IMR-90 (cell line): ENCODE data around the gene TLCD4. TPM values are rescaled to one million over a fixed set of nuclear protein-coding genes. Genes with fewer than 3 reads are reported as not detected.

Experiments used
- ATAC-seq: fragments of 200-7000 bp; cut with Tn5 transposase; 2 replicates; pipeline ENCODE4 v1.9.1; 2020; ENCODE audit warnings: low read depth, mild to moderate bottlenecking, moderate library complexity
- BruUV-seq: library from RNA; stranded (reverse); fragments of 400-500 nt; replicated peaks from 2 replicates; lab custom pipeline; 2021; lab: Mats Ljungman, UMichigan
- CTCF ChIA-PET: fragments of 300-600 bp; formaldehyde crosslinking; extraction: SDS; loops from one replicate; lab custom pipeline; 2021; ENCODE audit warnings: antibody characterized with exemption; lab: Yijun Ruan, JAX
- POLR2A ChIA-PET: fragments of 300-600 bp; sonication (Branson Sonifier 250); formaldehyde crosslinking; loops from one replicate; lab custom pipeline; 2022; ENCODE audit warnings: antibody characterized with exemption; ENCODE audit not compliant: unreplicated experiment; lab: Charles Lee
- DNase-seq: peaks from one replicate; pipeline ENCODE4 v3.0.0; 2013
- H2AFZ ChIP-seq: replicated peaks from 2 replicates; pipeline ENCODE3; 2013; ENCODE audit warnings: low read length, mild to moderate bottlenecking; ENCODE audit not compliant: poor library complexity
- H2AK5ac ChIP-seq: 2 replicates; pipeline ENCODE4 v1.6.1; 2013; ENCODE audit warnings: low read depth, low read length, inconsistent platforms
- H2AK9ac ChIP-seq: replicated peaks from 2 replicates; pipeline ENCODE3; 2013; ENCODE audit warnings: mild to moderate bottlenecking, low read depth, low read length, moderate library complexity; ENCODE audit not compliant: poor library complexity
- H2BK120ac ChIP-seq: 2 replicates; pipeline ENCODE4 v1.6.1; 2013; ENCODE audit warnings: low read depth, low read length, inconsistent platforms
- H2BK15ac ChIP-seq: 3 replicates; pipeline ENCODE4 v1.6.1; 2013; ENCODE audit warnings: low read depth, low read length, inconsistent platforms
- H2BK20ac ChIP-seq: 2 replicates; pipeline ENCODE4 v1.6.1; 2013; ENCODE audit warnings: low read depth, mild to moderate bottlenecking, inconsistent platforms, low read length, moderate library complexity
- H2BK5ac ChIP-seq: 2 replicates; pipeline ENCODE4 v1.6.1; 2013; ENCODE audit warnings: mild to moderate bottlenecking, low read depth, low read length, inconsistent platforms; ENCODE audit not compliant: poor library complexity, severe bottlenecking
- H3K14ac ChIP-seq: replicated peaks from 2 replicates; pipeline ENCODE4 v1.6.1; 2013; ENCODE audit warnings: low read depth, low read length, inconsistent platforms
- H3K18ac ChIP-seq: 2 replicates; pipeline ENCODE4 v1.6.1; 2013; ENCODE audit warnings: low read depth, low read length, control low read depth
- H3K23ac ChIP-seq: 2 replicates; pipeline ENCODE4 v1.6.1; 2013; ENCODE audit warnings: low read depth, low read length, inconsistent platforms
- H3K27ac ChIP-seq: 2 replicates; pipeline ENCODE4 v1.5.1; 2013; ENCODE audit warnings: mild to moderate bottlenecking, control low read depth, low read length; ENCODE audit not compliant: insufficient read depth
- H3K27me3 ChIP-seq: 2 replicates; pipeline ENCODE4 v1.6.1; 2013; ENCODE audit warnings: low read length; ENCODE audit not compliant: control insufficient read depth, insufficient read depth
- H3K36me3 ChIP-seq: 2 replicates; pipeline ENCODE4 v1.6.1; 2013; ENCODE audit warnings: low read length, mixed read lengths; ENCODE audit not compliant: control insufficient read depth, insufficient read depth
- H3K4ac ChIP-seq: 2 replicates; pipeline ENCODE4 v1.6.1; 2013; ENCODE audit warnings: low read depth, low read length, inconsistent platforms
- H3K4me1 ChIP-seq: 2 replicates; pipeline ENCODE4 v1.6.1; 2013; ENCODE audit warnings: low read length, mixed read lengths; ENCODE audit not compliant: control insufficient read depth, insufficient read depth
- H3K4me2 ChIP-seq: 2 replicates; pipeline ENCODE4 v1.6.1; 2013; ENCODE audit warnings: low read depth, mild to moderate bottlenecking, control low read depth, low read length, moderate library complexity
- H3K4me3 ChIP-seq: 2 replicates; pipeline ENCODE4 v1.5.1; 2013; ENCODE audit warnings: low read depth, mild to moderate bottlenecking, control low read depth, low read length, moderate library complexity; ENCODE audit not compliant: insufficient read depth
- H3K56ac ChIP-seq: 2 replicates; pipeline ENCODE4 v1.6.1; 2013; ENCODE audit warnings: low read length, inconsistent platforms; ENCODE audit not compliant: insufficient read depth; ENCODE audit errors: extremely low read depth
- H3K79me1 ChIP-seq, 2 experiments: 2 replicates each; pipeline ENCODE4 v1.6.1; 2013; ENCODE audit warnings: low read length in 2 of 2, inconsistent platforms in 1 of 2, low read depth in 1 of 2
- H3K9ac ChIP-seq: 2 replicates; pipeline ENCODE4 v1.6.1; 2013; ENCODE audit warnings: low read depth, low read length, control low read depth
- H3K9me1 ChIP-seq: 2 replicates; pipeline ENCODE4 v1.6.1; 2013; ENCODE audit warnings: low read length, inconsistent platforms; ENCODE audit not compliant: insufficient read depth
- H3K9me3 ChIP-seq: 2 replicates; pipeline ENCODE4 v1.6.1; 2013; ENCODE audit warnings: low read length; ENCODE audit not compliant: control insufficient read depth, insufficient read depth
- H4K20me1 ChIP-seq: 2 replicates; pipeline ENCODE4 v1.6.1; 2013; ENCODE audit warnings: low read length, inconsistent platforms; ENCODE audit not compliant: insufficient read depth
- H4K5ac ChIP-seq: 2 replicates; pipeline ENCODE4 v1.6.1; 2013; ENCODE audit warnings: mild to moderate bottlenecking, low read depth, low read length, control low read depth
- H4K8ac ChIP-seq, 2 experiments: 2 replicates each; pipeline ENCODE4 v1.6.1; 2013; ENCODE audit warnings: low read depth in 2 of 2, low read length in 2 of 2, control low read depth in 1 of 2, inconsistent platforms in 1 of 2
- H4K91ac ChIP-seq: 2 replicates; pipeline ENCODE4 v1.6.1; 2013; ENCODE audit warnings: low read depth, low read length, inconsistent platforms; ENCODE audit not compliant: insufficient read depth
- CHD1 ChIP-seq: IDR thresholded peaks from 2 replicates; pipeline ENCODE4 v1.6.1; 2012; ENCODE audit warnings: low read depth, low read length, improper control_type of control experiment
- FOS ChIP-seq: fragments of 150-350 bp; IDR thresholded peaks from 2 replicates; pipeline ENCODE4 v1.6.1; 2016; ENCODE audit warnings: low read depth, low read length
- RCOR1 ChIP-seq: IDR thresholded peaks from 2 replicates; pipeline ENCODE4 v1.6.1; 2012; ENCODE audit warnings: mild to moderate bottlenecking, low read length, improper control_type of control experiment; ENCODE audit not compliant: insufficient replicate concordance
- RFX5 ChIP-seq: IDR thresholded peaks from 2 replicates; pipeline ENCODE4 v1.8.0; 2012; ENCODE audit warnings: low read depth, mild to moderate bottlenecking, low read length, moderate library complexity
- SMC3 ChIP-seq: fragments of 150-350 bp; IDR thresholded peaks from 2 replicates; pipeline ENCODE4 v1.6.1; 2016; ENCODE audit warnings: low read depth, mild to moderate bottlenecking, antibody characterized with exemption, low read length, moderate library complexity
- WGBS, 2 experiments: methylation state at CpG; one replicate each; pipeline versions ENCODE4 v1.1.5 to v1.1.7; 2013; ENCODE audit warnings: missing lambda C conversion rate in 2 of 2; ENCODE audit not compliant: insufficient read length in 1 of 2; ENCODE audit errors: extremely low coverage in 2 of 2; 5-methylcytosine and 5-hydroxymethylcytosine counted together
- dilution Hi-C: fragments of 300-500 bp; cut with HindIII; formaldehyde crosslinking; loops from one replicate; pipeline ENCODE4 v1.14.3; 2018; ENCODE audit warnings: low sequenced_read_pairs; ENCODE audit not compliant: unreplicated experiment
- in situ Hi-C: fragments of 300-500 bp; cut with MboI; formaldehyde crosslinking; loops from 3 replicates; pipeline ENCODE4 v1.14.3; 2019; ENCODE audit warnings: low sequenced_read_pairs, inconsistent platforms, mixed read lengths
- intact Hi-C: fragments of 100-400 bp; cut with micrococcal nuclease; formaldehyde crosslinking; loops from 2 replicates; pipeline ENCODE4 v1.10.0; 2022
- polyA plus RNA-seq, 3 experiments: library from polyadenylated mRNA; depleted of rRNA; stranded (reverse); fragments of >200 nt; gene quantifications; 2 replicates each; pipeline ENCODE4 v1.2.3, GENCODE V29; 2012; ENCODE audit warnings: low replicate concordance in 1 of 3
- total RNA-seq: library from RNA; depleted of rRNA; stranded (reverse); fragments of >200 nt; gene quantifications from 2 replicates; pipeline ENCODE4 v1.2.3, GENCODE V29; 2012

Gene TLCD4
- total and polyA plus RNA-seq, 2 of the 4 experiments (the other 2 are of a cell fraction), result 0.22 to 0.36 TPM

DNA sequence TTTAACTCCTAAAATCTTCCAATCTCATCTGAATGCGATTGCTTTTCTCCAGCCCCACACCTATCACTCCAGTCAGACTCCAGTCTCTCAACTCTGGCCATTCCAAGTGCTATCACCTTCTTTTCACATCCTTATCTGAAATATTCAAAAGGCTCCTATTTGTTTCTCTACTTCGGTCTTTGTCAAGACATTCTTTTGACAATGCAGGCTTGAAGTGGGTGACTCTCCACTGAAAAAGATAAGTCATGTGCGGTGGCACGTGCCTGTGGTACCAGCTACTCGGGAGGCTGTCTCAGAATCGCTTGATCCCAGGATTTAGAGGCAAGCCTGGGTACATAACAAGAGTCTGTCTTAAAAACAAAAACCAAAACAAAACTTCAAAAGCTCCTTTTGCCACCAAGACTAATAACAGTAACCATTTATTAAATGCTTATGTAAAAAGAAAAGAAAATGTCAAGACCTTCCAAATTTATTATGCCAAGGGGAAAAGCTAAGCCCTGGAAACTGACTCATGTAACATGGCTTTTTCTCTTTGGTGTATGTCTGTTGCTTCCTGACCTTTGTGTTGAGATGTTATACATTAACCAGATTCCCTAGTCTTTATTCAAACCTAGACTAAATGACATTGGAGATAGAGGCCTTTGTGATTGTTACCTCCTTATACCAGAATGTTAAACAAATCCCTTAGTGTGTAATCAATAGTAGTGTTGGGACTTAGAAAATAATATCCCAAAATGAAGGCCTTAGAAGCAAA is 48.0 kb upstream of the TLCD4 start:
- H3K36me3 ChIP-seq, result no peaks in the 10 kb centered on the region
- 71% methylated on average over 1 of the region's 6 CpGs; no CpG with 5 or more reads in 1 of the 2 experiments for WGBS, 2 experiments
- no peak overlapping the region for H2AK5ac ChIP-seq
- no peaks in the 10 kb centered on the region for H3K9me3 ChIP-seq
- no peaks in the 10 kb centered on the region for H3K27me3 ChIP-seq
- no peak overlapping the region for H2BK120ac ChIP-seq
- dilution Hi-C loops, result no loop called here
- CTCF ChIA-PET, result no interaction called here
- H2BK15ac ChIP-seq, result no peak overlapping the region
- no peak overlapping the region for H3K56ac ChIP-seq
- in situ Hi-C loops, result no loop called here
- H2AFZ ChIP-seq, result no peak overlapping the region
- H3K23ac ChIP-seq, result no peak overlapping the region
- H3K4me3 ChIP-seq, result no peak overlapping the region
- DNase-seq (no peak), ATAC-seq (no peak)
- no peak overlapping the region for H3K18ac ChIP-seq
- no TSS peak for BruUV-seq
- H3K4ac ChIP-seq, result no peak overlapping the region
- H3K4me2 ChIP-seq, result no peak overlapping the region
- H3K27ac ChIP-seq, result no peak overlapping the region
- no peak overlapping the region for H4K8ac ChIP-seq
- peaks cover 10 to 21% of the 10 kb centered on the region in 2 experiments for H3K79me1 ChIP-seq
- H3K9me1 ChIP-seq, result peaks cover 5% of the 10 kb centered on the region
- H3K4me1 ChIP-seq, result peaks cover 2% of the 10 kb centered on the region; the same call in 1 of the 2 replicates
- H4K91ac ChIP-seq, result no peak overlapping the region
- POLR2A ChIA-PET, result no interaction called here
- no peak overlapping the region for H3K14ac ChIP-seq
- no peaks in the 10 kb centered on the region for H4K20me1 ChIP-seq
- H4K5ac ChIP-seq, result no peak overlapping the region
- intact Hi-C loops, result no loop called here
- H2BK20ac ChIP-seq, result no peak overlapping the region
- no peak overlapping the region for H2BK5ac ChIP-seq
- no peak for TF ChIP-seq RFX5
- no peak for TF ChIP-seq CHD1
- TF ChIP-seq RCOR1, result no peak
- TF ChIP-seq SMC3, result no peak
- no peak for TF ChIP-seq FOS
- no peak overlapping the region for H2AK9ac ChIP-seq
- no peak overlapping the region for H3K9ac ChIP-seq
